Parathyroid adenoma (tissue), 2 donors: ENCODE measurements around the gene STRN4.

Experiments
- H2AFZ ChIP-seq: fragments of 300-600 bp; sonication (generic); one replicate; pipeline ENCODE4 v1.7.0; 2017; ENCODE audit warnings: antibody characterized with exemption, mild to moderate bottlenecking
- H3K27ac ChIP-seq: fragments of 300-600 bp; sonication (generic); one replicate; pipeline ENCODE4 v1.7.0; 2017
- H3K27me3 ChIP-seq: fragments of 300-600 bp; sonication (generic); one replicate; pipeline ENCODE4 v1.7.0; 2017; ENCODE audit warnings: low read length; ENCODE audit not compliant: control insufficient read depth, insufficient read depth
- H3K36me3 ChIP-seq: fragments of 300-600 bp; sonication (generic); one replicate; pipeline ENCODE4 v1.7.0; 2017; ENCODE audit warnings: low read length; ENCODE audit not compliant: control insufficient read depth, insufficient read depth
- H3K4me1 ChIP-seq: fragments of 300-600 bp; sonication (generic); one replicate; pipeline ENCODE4 v1.7.0; 2017; ENCODE audit warnings: control low read depth
- H3K4me2 ChIP-seq: fragments of 300-600 bp; sonication (generic); one replicate; pipeline ENCODE4 v1.7.0; 2017; ENCODE audit warnings: low read length
- H3K4me3 ChIP-seq: fragments of 300-600 bp; sonication (generic); one replicate; pipeline ENCODE4 v1.7.0; 2017; ENCODE audit warnings: low read depth, low read length
- H3K79me2 ChIP-seq: fragments of 300-600 bp; sonication (generic); one replicate; pipeline ENCODE4 v1.7.0; 2017; ENCODE audit warnings: control low read depth
- H3K9ac ChIP-seq: fragments of 300-600 bp; sonication (generic); one replicate; pipeline ENCODE4 v1.7.0; 2017; ENCODE audit warnings: mild to moderate bottlenecking
- H3K9me3 ChIP-seq: fragments of 300-600 bp; sonication (generic); one replicate; pipeline ENCODE4 v1.7.0; 2017; ENCODE audit warnings: low read length; ENCODE audit not compliant: control insufficient read depth
- CTCF ChIP-seq: fragments of 300-600 bp; sonication (generic); IDR thresholded peaks from one replicate; pipeline ENCODE4 v1.7.0; 2017; ENCODE audit warnings: antibody characterized with exemption, mild to moderate bottlenecking
- donor health status: primary hyperparathyroidism.

The STRN4 gene

GRCh38 chr19:46737298-46737654 is 9.0 kb downstream of the STRN4 start:
- Histone ChIP-seq H3K4me1 (no peaks in the 10 kb centered on the region), H3K79me2 (peaks cover 13% of the 10 kb centered on the region), H3K9ac (no peak overlapping the region), H3K4me2 (no peak overlapping the region), H3K27ac (no peak overlapping the region), H3K9me3 (no peaks in the 10 kb centered on the region), H3K4me3 (no peak overlapping the region), H3K27me3 (no peaks in the 10 kb centered on the region), H2AFZ (no peak overlapping the region), H3K36me3 (no peaks in the 10 kb centered on the region)
- TF ChIP-seq CTCF = no peak

- Histone ChIP-seq H3K9me3 (no peaks in the 10 kb centered on the region), H3K4me2 (no peak overlapping the region), H3K79me2 (peaks cover 8% of the 10 kb centered on the region), H3K9ac (no peak overlapping the region), H3K36me3 (no peaks in the 10 kb centered on the region), H3K27ac (no peak overlapping the region), H2AFZ (no peak overlapping the region), H3K4me3 (no peak overlapping the region), H3K4me1 (no peaks in the 10 kb centered on the region), H3K27me3 (no peaks in the 10 kb centered on the region)
- TF ChIP-seq CTCF = no peak
Measured at GRCh38 chr19:46736531-46737297, 9.5 kb downstream of the STRN4 start.

DNA sequence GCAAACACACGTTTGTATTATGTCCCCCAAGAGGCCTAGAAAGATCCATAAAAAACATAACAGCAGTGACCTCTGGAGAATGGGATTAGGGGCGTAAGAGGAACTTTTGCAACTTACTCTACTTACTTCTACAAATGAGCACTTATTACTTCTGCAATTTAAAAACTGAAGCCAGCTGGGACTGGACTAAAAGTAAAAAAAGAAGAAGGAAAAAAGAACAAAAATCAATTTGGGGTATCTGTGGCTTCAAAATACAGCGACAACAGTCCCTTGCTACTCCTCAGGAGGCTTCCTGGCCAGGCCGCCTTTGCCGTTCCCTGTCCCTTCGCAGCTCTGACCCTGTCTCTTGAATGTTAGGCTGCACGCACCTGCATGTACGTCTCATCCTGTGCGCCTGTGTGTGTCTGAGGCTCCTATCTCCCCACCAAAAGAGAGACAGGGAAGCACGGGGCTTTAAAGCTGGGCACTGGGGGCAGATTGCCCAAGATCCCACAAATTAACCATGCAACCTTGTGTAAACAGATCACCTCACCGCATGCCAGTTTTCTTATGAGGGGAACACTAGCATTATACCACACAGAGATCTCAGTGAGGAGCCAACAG is 12.5 kb downstream of the STRN4 start:
- Histone ChIP-seq H3K4me2 (no peak overlapping the region), H3K9me3 (no peaks in the 10 kb centered on the region), H3K9ac (no peak overlapping the region), H3K4me1 (no peaks in the 10 kb centered on the region), H3K36me3 (no peaks in the 10 kb centered on the region), H3K27me3 (no peaks in the 10 kb centered on the region), H3K27ac (no peak overlapping the region), H3K4me3 (no peak overlapping the region), H3K79me2 (peaks cover 7% of the 10 kb centered on the region), H2AFZ (no peak overlapping the region)
- no peak for TF ChIP-seq CTCF

DNA sequence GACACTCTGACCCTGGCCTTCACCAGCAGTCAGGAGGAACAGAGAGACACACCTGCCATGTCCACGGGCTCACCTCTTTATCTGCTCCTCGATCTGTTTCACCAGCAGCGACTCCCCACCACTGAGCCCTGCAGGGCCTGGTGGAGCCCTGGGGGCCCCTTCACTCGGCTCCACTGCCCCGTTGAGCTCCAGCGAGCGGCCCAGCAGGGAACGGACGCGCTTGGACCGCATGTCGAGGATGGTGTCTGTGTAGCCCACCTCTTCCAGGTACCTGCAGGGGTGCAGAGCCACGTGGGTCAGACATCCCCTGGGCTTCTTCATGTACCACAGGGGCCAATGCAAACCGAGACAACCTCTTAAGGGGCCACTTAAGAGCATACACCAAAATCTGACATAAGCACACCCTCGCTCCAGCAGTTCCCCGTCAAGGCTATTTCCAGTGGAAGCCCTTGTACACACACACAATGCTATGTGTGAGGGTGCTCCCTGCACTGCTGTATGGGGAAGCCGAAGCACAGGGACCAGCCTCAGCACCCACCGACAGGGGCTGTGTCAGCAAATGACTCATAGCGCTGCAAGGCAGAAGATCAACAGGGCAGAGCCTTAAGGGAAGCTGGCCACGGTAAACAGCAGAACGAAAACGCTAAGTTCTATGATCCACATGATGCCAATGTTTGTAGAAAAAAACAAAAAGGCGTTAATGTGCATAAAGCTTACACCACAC is 13.1 kb downstream of the STRN4 start:
- H3K27me3 ChIP-seq = no peaks in the 10 kb centered on the region
- no peak overlapping the region for H3K4me2 ChIP-seq
- no peaks in the 10 kb centered on the region for H3K36me3 ChIP-seq
- no peak overlapping the region for H3K4me3 ChIP-seq
- no peaks in the 10 kb centered on the region for H3K4me1 ChIP-seq
- H3K9me3 ChIP-seq = no peaks in the 10 kb centered on the region
- H3K79me2 ChIP-seq = peaks cover 4% of the 10 kb centered on the region
- no peak overlapping the region for H3K9ac ChIP-seq
- H3K27ac ChIP-seq = no peak overlapping the region
- TF ChIP-seq CTCF = no peak
- H2AFZ ChIP-seq = no peak overlapping the region
